HG03457 (cell line): ENCODE data around the gene PRH1.

Experiments
- ATAC-seq: cut with Tn5 transposase; IDR thresholded peaks from one replicate; pipeline ENCODE4 v1.9.1; 2021; ENCODE audit warnings: moderate number of reproducible peaks; ENCODE audit not compliant: unreplicated experiment

The PRH1 gene

GRCh38 chr12:10842862-10843261 is 41.2 kb downstream of the PRH1 start:
- no peak for ATAC-seq

- no peak for ATAC-seq
Measured at GRCh38 chr12:10838461-10838860, 45.6 kb downstream of the PRH1 start.
